ENCODE data around the gene TMED6.

GRCh38 chr16:69366431-69366830 lies 14.8 kb upstream of the TMED6 start:
- TF ChIP-seq CTCF (IDR thresholded peaks at IDR 0.05; ENCODE audit: insufficient read depth, low read length, poor library complexity, severe bottlenecking): no peak
- no peak for TF ChIP-seq EZH2phosphoT487 (conservative IDR thresholded peaks at IDR 0.05; ENCODE audit: low read length)

Data from SU-DHL-6 (cell line).